GM19328 (cell line): Measurements from ENCODE around the gene C2orf15.
"Not testable (repeated sequence)": the region's sequence is repeated elsewhere in the genome, so short reads cannot be mapped to it uniquely, and the experiment has no call there.

Source experiments
- ATAC-seq: cut with Tn5 transposase; IDR thresholded peaks from one replicate; pipeline ENCODE4 v1.9.1; 2021; ENCODE audit warnings: mild to moderate bottlenecking, moderate library complexity; ENCODE audit not compliant: unreplicated experiment

C2orf15 gene

DNA sequence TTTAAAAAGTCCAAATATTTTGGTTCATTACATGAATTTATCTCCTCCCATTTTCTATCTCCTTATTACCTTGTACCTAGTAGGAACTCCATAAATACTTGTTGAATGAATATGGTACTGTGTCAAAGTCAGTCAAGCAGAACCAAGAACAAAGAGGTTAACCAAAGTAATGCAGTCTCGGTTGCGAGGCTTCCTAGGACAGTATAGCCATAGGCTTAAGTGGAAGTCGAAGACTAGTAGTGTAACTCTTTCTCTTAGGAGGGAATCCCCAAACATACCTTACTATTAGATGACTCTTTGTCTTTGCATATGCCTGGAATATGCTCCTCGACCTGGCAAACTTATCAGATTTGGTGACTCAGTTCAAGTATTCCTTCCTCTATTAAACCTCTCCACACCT is 18.1 kb downstream of the C2orf15 start:
- no peak for ATAC-seq

DNA sequence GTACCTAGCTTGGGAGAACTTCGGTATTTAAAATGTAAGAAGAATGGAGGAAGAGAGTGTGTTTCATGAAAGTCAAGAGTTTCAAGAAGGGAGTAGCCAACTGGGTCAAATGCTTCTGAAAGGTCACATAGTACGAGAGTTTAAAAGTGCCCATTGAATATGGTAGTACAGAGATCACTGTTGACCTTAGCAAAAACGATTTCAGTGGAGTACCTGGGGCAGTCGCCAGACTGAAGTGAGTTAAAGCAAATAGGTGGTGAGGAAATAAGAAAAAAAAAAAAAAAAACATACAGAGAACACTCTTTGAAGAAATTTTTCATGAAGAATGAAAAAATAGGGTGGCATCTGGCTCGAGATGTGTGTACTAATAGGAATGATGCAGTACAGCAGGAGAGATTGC is 24.7 kb downstream of the C2orf15 start:
- no peak for ATAC-seq

DNA sequence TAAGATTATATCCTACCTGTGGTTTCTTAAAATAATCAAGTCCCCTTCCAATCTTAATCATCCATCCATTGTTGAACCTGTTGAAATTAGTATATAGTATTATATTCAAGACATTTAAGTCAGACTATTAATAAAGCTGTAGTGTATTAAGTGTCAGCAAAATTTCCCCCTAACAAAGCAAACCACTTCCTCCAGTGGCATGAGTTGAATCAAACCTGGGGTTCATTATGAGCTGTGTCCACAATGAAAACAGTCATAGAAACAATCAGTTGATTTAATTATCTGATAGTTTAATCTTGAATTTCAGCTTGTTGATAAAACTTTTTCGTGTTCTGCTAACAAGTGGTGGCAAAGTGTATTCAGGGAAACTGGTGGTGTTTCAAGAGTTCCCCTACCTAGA is 28.0 kb downstream of the C2orf15 start:
- ATAC-seq = no peak

DNA sequence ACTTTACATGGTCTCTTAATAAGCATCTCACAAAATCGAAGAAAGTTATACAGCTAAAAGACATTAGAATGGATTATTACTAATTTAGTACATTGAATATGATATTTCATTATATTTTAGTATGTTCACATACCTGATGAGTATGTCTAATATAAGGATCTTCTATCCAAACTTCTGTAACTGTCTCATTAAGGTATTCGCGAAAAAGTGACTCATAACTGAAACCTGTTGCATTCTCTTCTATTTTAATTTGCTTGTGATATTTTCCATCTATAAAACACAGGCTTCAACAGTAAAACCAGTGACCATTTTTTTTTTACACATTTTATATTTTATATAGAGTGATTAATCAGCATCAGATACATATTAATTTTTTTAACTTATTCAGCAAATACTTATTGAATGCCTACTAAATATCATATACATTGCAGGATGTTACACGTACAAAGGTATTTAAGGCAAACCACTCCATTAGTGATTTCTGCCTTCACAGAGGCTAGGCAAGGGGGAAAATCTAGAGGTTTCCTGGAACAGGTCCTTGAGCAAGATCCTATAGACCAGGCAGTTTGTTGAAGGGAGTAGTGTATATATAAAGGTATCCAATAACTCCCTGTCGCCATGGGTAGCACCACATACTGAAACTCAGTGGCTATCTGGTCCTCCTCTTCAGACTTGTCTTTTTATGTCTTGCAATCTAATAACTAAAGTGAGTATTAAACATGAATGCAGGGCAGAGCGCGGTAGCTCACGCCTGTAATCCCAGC is 30.1 kb downstream of the C2orf15 start:
- ATAC-seq = no peak

DNA sequence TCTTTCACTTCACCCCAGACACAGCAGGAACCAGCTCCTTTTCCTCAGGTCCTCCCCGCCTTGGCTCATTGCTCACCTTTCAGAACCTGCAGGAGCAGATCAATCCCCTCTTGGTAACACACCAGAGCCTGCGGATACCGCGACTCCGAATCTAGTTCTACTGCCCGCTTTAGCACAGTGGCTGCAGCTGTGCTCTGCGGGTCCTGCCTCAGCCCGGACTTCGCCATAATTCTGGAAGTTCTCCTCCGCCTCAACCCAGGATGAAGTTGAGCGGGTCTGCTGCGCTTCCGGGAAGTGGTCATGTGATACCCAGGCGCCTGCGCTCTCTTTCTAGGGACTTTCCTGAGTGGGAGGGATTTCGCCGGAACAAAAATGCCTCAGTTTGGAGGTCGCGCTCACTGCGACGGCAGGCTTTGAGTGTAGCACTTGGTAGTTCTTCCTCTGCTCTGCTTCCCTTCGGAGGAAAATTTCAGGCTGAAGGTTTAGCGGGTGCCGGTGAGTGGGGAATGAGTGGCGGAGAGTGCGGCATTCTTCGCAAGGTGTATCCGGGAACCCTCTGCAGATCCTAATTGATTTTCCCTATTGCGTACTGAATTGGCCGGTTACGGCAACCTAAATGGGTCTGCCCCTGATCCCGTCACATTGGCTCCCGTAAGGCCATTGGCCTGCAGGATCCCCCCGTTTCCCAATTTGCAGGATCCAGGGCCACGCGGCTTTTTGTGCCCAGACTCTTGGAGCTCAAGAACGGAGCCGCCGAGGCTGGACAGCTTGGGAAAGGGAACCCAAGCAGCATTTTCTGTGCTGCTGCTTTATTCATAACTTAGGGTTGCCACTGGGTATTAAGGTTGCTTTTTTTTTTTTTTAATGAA is 39.5 kb downstream of the C2orf15 start, which contains the start of the genes MITD1 and MRPL30:
Gene MITD1 (minus strand): TSS at position 304 of the 869 bp plus-strand sequence. CDS start 77 bp downstream, at position 227.
Gene MRPL30 (plus strand): TSS at position 430 of the 869 bp plus-strand sequence. CDS start 5,020 bp downstream, outside the sequence.
- ATAC-seq = peak; percentile 94

DNA sequence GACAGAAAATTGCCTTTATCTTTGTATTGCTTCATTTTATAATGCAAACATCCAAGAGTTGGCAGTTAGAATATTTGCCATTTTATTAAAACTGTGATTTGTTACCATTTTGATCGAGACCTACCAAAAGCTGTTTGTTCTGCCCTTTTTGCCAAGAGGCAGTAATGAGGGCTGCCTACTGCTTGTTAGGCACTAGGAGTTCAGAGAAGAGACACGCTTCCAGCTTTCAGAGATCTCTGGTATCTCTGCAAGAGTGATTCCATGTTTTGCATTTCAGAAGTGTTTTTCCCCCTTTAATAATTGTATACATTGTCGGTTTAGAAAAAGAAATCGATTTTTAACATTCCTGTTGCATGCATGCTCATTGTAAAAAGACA is 40.1 kb downstream of the C2orf15 start:
- no peak for ATAC-seq

DNA sequence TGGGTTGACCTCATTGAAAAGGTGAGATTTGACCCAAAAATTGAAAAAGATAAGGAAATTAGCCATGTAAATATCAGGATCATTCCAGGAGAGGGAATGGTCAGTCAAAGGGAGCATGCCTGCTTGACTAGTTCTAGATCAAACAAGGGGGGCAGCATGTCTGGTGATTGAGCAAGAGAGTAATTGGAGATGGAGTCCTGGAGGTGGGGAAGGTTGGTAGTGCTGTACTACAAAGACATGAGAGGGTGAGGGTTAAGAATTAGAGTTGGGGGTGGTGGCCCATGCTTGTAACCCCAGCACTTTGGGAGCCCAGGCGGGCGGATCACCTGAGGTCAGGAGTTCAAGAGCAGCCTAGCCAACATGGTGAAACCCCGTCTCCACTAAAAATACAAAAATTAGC is 41.5 kb downstream of the C2orf15 start:
- ATAC-seq = no peak

DNA sequence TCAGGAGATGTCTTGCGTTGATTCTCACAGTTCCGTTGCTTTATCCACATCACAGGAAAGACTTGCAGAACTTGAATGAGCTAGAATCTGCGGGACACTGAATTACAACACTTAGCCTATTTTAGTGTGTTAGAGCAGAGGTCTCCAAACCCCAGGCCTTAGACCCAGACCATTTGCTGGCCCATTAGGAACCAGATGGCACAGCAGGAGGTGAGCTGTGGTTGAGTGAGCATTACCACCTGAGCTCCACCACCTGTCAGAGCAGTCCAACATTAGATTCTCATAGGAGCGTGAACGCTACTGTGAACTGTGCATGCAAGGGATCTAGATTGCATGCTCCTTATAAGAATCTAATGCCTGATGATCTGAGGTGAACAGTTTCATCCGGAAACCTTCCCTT is 43.3 kb downstream of the C2orf15 start:
- ATAC-seq = no peak

DNA sequence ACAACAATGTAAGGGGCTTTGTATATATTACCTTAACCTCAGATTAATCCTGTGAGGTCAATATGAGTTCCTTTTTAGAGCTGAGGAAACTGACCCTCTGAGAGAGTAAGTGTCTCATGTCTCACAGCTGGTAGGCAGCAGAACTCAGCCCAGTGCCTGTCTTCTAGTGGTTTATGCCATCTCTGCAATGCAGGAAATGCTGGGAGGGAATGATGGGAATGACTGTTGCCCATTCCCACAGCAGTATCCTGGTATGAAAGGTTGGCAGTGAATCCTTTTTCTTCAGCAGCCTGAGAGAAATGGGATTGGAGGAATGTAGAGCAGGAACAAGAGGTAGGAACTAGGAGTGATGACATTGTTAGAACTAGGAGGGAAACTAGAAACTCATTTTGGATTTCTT is 45.5 kb downstream of the C2orf15 start:
- no peak for ATAC-seq

DNA sequence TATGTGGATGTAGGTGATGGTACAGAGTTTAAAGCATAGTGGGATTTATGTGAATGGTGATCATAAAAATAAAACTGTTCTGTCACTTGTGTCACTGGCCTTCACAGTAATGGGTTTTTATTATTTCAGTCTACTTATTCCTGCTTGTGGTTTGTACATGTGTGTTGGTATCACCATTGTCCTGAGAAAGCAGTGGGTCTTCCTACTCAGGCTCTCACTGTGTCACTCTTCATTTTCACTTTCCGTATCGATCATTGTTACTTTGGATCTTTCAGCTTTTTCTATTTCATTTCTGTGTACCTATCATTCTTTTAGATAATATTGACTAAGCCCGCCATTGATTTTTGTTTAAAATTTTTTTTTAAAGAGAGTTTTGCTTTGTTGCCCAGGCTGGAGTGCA is 46.9 kb downstream of the C2orf15 start:
- ATAC-seq = no peak

DNA sequence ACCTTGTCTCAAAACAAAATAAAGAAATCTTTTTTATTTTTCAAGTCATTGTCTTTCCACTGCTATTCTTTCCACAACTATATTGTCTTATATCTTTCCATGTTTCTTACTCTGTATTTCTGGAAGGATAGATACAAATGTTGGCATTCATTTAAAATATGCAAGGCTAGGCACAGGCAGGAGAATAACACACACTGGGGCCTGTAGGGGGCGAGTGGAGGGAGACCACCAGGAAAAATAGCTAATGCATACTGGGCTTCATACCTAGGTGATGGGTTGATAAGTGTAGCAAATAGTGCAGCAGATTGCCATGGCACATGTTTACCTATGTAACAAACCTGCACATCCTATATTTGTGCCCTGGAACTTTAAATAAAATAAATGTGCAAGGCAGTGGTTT is 49.0 kb downstream of the C2orf15 start:
- ATAC-seq = no peak

DNA sequence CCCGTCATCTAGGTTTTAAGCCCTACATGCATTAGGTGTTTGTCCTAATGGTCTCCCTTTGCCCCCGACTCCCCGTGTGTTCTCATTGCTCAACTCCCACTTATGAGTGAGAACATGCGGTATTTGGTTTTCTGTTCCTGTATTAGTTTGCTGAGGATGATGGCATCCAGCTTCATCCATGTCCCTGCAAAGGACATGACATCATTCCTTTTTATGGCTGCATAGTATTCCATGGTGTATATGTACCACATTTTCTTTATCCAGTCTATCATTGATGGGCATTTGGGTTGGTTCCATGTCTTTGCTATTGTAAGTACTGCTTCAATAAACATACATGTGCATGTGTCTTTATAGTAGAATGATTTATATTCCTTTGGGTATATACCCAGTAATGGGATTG is 50.9 kb downstream of the C2orf15 start:
- not testable (repeated sequence) for ATAC-seq

DNA sequence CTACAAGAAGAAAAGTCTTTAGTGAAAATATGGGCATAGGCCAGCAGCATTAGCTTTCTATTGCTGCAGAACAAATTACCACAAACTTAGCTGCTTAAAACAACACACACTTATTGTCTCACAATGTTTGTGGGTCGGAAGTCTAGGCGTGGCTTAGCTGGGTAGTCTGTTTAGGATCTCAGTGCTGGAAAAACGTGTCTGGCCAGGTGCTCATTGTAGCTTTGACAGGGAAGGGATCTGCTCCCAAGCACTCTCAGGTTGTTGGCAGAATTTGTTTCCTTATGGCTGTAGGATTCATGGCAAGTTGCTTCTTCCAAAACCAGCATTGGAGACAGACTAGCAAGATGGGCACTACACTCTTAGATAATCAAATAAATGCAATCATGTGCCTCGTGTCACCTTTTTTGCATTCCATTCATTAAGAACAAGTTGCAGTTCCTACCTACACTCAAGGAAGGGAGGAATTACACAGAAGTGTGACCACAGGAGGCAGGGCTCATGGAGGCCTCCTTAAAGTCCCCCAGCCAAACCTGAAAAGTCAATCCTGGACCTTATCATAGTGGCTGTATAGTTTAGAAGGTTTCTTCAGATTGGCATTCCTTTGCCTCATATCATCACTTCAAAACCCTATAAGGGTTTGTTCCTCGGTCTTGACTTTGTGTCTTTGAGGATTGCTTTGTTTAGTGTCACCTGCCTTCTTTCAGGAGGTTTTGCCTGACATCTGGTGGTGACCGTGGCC is 56.8 kb downstream of the C2orf15 start:
- no peak for ATAC-seq

DNA sequence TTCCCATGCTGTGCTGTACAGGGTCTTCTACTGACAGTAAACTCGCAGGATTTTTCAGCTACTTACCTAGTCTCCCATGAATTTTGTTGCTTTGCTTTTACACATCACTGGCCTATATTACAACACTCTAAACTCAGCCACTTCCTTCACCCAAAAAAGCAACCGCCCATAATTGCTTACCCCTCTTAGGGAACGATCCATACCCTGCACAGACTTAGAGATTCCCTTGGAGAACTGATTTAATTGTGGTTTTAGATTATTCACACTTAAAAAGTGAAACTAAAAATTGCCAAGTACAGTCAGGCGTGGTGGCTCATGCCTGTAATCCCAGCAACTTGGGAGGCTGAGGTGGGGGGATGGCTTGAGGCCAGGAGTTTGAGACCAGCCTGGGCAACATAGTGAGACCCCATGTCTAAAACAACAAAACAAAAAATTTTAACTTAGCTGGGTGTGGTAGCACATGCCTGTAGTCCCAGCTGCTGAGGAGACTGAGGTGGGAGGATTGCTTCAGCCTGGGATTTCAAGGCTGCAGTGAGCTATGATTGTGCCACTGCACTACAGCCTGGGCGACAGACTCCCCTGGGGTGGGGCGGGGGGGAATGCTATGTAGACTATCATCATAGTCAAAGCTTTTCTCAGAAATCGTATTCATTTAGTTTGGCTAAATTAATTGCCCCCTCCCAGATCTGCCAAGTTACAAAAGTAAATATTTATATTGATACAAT is 58.7 kb downstream of the C2orf15 start:
- ATAC-seq = no peak
